ENCODE data around the gene CHRND.

DNA sequence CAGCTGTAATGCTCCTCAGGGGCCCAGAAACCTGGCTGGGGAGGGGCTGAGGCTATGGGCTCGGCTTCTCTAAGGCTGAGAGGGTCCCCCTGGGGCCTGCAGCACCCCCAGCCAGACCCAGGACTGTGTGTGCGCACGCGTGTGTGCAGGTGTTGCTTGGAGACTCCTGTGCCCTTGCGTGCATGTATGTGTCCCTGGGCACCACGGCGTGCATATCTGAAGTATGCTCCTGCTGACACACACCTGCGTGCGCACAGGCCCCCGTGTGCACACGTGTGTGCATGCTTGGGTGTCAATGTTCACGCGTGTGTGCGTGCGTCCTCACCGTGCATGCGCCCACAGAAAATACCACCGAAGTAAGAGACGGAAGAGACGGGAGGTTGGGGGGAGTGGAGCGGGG is 23.4 kb upstream of the CHRND start:
- no peak for TF ChIP-seq SP1 (IDR thresholded peaks at IDR 0.05)
- TF ChIP-seq, protein P1, sequence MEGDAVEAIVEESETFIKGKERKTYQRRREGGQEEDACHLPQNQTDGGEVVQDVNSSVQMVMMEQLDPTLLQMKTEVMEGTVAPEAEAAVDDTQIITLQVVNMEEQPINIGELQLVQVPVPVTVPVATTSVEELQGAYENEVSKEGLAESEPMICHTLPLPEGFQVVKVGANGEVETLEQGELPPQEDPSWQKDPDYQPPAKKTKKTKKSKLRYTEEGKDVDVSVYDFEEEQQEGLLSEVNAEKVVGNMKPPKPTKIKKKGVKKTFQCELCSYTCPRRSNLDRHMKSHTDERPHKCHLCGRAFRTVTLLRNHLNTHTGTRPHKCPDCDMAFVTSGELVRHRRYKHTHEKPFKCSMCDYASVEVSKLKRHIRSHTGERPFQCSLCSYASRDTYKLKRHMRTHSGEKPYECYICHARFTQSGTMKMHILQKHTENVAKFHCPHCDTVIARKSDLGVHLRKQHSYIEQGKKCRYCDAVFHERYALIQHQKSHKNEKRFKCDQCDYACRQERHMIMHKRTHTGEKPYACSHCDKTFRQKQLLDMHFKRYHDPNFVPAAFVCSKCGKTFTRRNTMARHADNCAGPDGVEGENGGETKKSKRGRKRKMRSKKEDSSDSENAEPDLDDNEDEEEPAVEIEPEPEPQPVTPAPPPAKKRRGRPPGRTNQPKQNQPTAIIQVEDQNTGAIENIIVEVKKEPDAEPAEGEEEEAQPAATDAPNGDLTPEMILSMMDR (IDR thresholded peaks at IDR 0.05; ENCODE audit: low read depth, low read length, missing input control) = no peak
- TF ChIP-seq, protein P2, sequence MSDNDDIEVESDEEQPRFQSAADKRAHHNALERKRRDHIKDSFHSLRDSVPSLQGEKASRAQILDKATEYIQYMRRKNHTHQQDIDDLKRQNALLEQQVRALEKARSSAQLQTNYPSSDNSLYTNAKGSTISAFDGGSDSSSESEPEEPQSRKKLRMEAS (IDR thresholded peaks at IDR 0.05) = no peak
- TF ChIP-seq, protein P3, sequence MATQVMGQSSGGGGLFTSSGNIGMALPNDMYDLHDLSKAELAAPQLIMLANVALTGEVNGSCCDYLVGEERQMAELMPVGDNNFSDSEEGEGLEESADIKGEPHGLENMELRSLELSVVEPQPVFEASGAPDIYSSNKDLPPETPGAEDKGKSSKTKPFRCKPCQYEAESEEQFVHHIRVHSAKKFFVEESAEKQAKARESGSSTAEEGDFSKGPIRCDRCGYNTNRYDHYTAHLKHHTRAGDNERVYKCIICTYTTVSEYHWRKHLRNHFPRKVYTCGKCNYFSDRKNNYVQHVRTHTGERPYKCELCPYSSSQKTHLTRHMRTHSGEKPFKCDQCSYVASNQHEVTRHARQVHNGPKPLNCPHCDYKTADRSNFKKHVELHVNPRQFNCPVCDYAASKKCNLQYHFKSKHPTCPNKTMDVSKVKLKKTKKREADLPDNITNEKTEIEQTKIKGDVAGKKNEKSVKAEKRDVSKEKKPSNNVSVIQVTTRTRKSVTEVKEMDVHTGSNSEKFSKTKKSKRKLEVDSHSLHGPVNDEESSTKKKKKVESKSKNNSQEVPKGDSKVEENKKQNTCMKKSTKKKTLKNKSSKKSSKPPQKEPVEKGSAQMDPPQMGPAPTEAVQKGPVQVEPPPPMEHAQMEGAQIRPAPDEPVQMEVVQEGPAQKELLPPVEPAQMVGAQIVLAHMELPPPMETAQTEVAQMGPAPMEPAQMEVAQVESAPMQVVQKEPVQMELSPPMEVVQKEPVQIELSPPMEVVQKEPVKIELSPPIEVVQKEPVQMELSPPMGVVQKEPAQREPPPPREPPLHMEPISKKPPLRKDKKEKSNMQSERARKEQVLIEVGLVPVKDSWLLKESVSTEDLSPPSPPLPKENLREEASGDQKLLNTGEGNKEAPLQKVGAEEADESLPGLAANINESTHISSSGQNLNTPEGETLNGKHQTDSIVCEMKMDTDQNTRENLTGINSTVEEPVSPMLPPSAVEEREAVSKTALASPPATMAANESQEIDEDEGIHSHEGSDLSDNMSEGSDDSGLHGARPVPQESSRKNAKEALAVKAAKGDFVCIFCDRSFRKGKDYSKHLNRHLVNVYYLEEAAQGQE (IDR thresholded peaks at IDR 0.05) = no peak
- no peak for TF ChIP-seq RAD21 (IDR thresholded peaks at IDR 0.05)

Measured in liver (tissue), 3 donors.